ENCODE results near the gene GOLGA8G. TPM values are rescaled to one million over a fixed set of nuclear protein-coding genes. Genes with fewer than 3 reads are reported as not detected.

GOLGA8G gene, protein sequence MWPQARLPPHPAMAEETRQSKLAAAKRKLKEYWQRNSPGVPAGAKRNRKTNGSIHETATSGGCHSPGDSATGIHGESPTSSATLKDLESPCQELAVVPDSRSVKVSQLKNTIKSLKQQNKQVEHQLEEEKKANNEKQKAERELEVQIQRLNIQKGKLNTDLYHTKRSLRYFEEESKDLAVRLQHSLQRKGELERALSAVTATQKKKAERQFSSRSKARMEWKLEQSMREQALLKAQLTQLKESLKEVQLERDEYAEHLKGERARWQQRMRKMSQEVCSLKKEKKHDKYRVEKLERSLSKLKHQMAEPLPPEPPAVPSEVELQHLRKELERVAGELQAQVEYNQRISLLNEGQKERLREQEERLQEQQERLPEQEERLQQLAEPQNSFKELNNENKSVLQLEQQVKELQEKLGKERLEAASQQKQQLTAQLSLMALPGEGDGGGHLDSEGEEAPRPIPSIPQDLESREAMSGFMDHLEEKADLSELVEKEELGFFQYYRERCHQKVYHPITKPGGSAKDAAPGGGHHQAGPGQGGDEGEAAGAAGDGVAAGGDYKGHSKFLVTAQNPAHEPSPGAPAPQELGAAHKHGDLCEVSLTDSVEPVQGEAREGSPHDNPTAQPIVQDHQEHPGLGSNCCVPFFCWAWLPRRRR
- not detected in 5 replicates for total RNA-seq (2022; extraction: Qiagen RNA extraction; ENCODE audit: low read depth)

DNA sequence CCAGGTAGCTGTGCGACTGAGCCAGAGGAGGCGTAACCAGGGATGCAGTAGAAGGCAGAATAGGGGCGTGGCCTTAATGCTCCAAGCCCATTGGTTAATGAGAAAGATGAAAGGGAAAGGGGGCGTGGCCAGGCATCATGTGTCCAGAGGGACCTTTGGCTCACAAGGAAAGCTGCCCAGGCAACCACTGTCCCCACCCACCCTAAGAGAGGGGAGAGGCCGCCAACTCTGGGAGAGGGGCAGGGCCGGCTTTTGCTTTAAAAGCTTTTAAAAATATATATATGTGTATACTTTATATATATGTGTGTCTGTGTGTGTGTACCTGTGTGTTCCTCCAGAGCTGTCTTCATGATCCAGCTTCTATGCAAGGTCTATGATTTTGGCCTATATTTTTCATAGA lies at the start of gene GOLGA8G:
Gene GOLGA8G, minus strand, starts transcription at position 18 of the 400 bp plus-strand sequence. CDS start 62 bp downstream, outside the sequence.

GRCh38 chr15:28553268-28553667 lies 20.5 kb upstream of the GOLGA8G start, which contains the start of gene GOLGA6L25:
Gene GOLGA6L25 (plus strand): TSS chr15:28553568. CDS start chr15:28553629, 61 bp downstream.

Other genes starting within 250 kb of the GOLGA8G start
- 38.3 to 51.3 TPM (median 47.0 TPM) in 5 replicates for gene HERC2, start 210.8 kb downstream of the GOLGA8G start, total RNA-seq (2022; extraction: Qiagen RNA extraction; ENCODE audit: low read depth)
- not detected in 5 replicates for gene GOLGA6L24, start 174.9 kb downstream of the GOLGA8G start, total RNA-seq (2022; extraction: Qiagen RNA extraction; ENCODE audit: low read depth)
- 0.02 TPM in 1 of 5 replicates, not detected in the others for gene GOLGA8F, start 154.3 kb downstream of the GOLGA8G start, total RNA-seq (2022; extraction: Qiagen RNA extraction; ENCODE audit: low read depth)
- gene GOLGA6L25, start 20.6 kb upstream of the GOLGA8G start, total RNA-seq (2022; extraction: Qiagen RNA extraction; ENCODE audit: low read depth), result not detected in 5 replicates
- 0.10 to 0.29 TPM in 2 of 5 replicates, not detected in the others for gene GOLGA8M, start 179.4 kb upstream of the GOLGA8G start, total RNA-seq (2022; extraction: Qiagen RNA extraction; ENCODE audit: low read depth)